Karpas-422 (cell line): ENCODE data around the gene PDE8B. TPM values are rescaled to one million over a fixed set of nuclear protein-coding genes. Genes with fewer than 3 reads are reported as not detected.

Experiments
- DNase-seq: peaks from one replicate; pipeline ENCODE4 v3.0.0-alpha.2; 2015
- H2AFZ ChIP-seq: fragments of 200-600 bp; sonication (generic); 2 replicates; pipeline ENCODE4 v1.6.1; 2014; ENCODE audit warnings: antibody characterized with exemption, low read length, mixed read lengths
- H3K27ac ChIP-seq: fragments of 200-600 bp; sonication (generic); 2 replicates; pipeline ENCODE4 v1.5.1; 2014; ENCODE audit warnings: mild to moderate bottlenecking, low read length, moderate library complexity
- H3K27me3 ChIP-seq: fragments of 200-600 bp; sonication (generic); 2 replicates; pipeline ENCODE4 v1.6.1; 2014; ENCODE audit warnings: low read length, mixed read lengths
- H3K36me3 ChIP-seq: fragments of 200-600 bp; sonication (generic); 2 replicates; pipeline ENCODE4 v1.6.1; 2014; ENCODE audit warnings: low read length, mixed read lengths; ENCODE audit not compliant: insufficient read depth
- H3K4me1 ChIP-seq: fragments of 200-600 bp; sonication (generic); 2 replicates; pipeline ENCODE4 v1.6.1; 2014; ENCODE audit warnings: mild to moderate bottlenecking, low read length, mixed read lengths
- H3K4me2 ChIP-seq: fragments of 200-600 bp; sonication (generic); 2 replicates; pipeline ENCODE4 v1.6.1; 2014; ENCODE audit warnings: low read length, low read depth, mild to moderate bottlenecking; ENCODE audit not compliant: poor library complexity, severe bottlenecking
- H3K4me3 ChIP-seq: fragments of 200-600 bp; sonication (generic); 2 replicates; pipeline ENCODE4 v1.5.1; 2014; ENCODE audit warnings: mild to moderate bottlenecking, antibody characterized with exemption, low read length, mixed read lengths
- H3K79me2 ChIP-seq: fragments of 200-600 bp; sonication (generic); 2 replicates; pipeline ENCODE4 v1.6.1; 2014; ENCODE audit warnings: mild to moderate bottlenecking, low read length, mixed read lengths
- H3K9ac ChIP-seq: fragments of 200-600 bp; sonication (generic); 2 replicates; pipeline ENCODE4 v1.6.0; 2014; ENCODE audit warnings: low read length
- H3K9me2 ChIP-seq: fragments of 200-600 bp; sonication (generic), shearing (Covaris generic); replicated peaks from 2 replicates; pipeline ENCODE4 v1.6.0; 2014; ENCODE audit warnings: mild to moderate bottlenecking, low read length, moderate library complexity; ENCODE audit not compliant: insufficient read depth
- H3K9me3 ChIP-seq: fragments of 300-700, 200-600 bp; sonication (generic); 2 replicates; pipeline ENCODE4 v1.6.1; 2014; ENCODE audit warnings: low read length, mixed read lengths
- H4K20me1 ChIP-seq: fragments of 200-600 bp; sonication (generic); 2 replicates; pipeline ENCODE4 v1.6.1; 2014; ENCODE audit warnings: mild to moderate bottlenecking, antibody characterized with exemption, low read length, low read depth; ENCODE audit not compliant: insufficient read depth
- total RNA-seq: library from RNA; depleted of rRNA; stranded (reverse); fragments of >200 nt; shearing (Covaris generic); gene quantifications from 2 replicates; pipeline ENCODE4 v1.2.3, GENCODE V29; 2014; ENCODE audit warnings: low replicate concordance

The PDE8B gene
- total RNA-seq, 1 experiment from 2014 or later, result 0.15 TPM

GRCh38 chr5:77306531-77306930, 96.1 kb downstream of the PDE8B start:
- H3K4me3 ChIP-seq, result no peak overlapping the region
- no peaks in the 10 kb centered on the region for H3K36me3 ChIP-seq
- no peaks in the 10 kb centered on the region for H3K79me2 ChIP-seq
- peaks cover 2% of the 10 kb centered on the region for H3K4me1 ChIP-seq
- no peaks in the 10 kb centered on the region for H4K20me1 ChIP-seq
- H3K4me2 ChIP-seq, result no peak overlapping the region
- no peak overlapping the region for H3K27ac ChIP-seq
- H2AFZ ChIP-seq, result no peak overlapping the region
- no peaks in the 10 kb centered on the region for H3K9me3 ChIP-seq
- no peak for DNase-seq
- no peaks in the 10 kb centered on the region for H3K27me3 ChIP-seq
- no peak overlapping the region for H3K9ac ChIP-seq
- H3K9me2 ChIP-seq, result no peaks in the 10 kb centered on the region

DNA sequence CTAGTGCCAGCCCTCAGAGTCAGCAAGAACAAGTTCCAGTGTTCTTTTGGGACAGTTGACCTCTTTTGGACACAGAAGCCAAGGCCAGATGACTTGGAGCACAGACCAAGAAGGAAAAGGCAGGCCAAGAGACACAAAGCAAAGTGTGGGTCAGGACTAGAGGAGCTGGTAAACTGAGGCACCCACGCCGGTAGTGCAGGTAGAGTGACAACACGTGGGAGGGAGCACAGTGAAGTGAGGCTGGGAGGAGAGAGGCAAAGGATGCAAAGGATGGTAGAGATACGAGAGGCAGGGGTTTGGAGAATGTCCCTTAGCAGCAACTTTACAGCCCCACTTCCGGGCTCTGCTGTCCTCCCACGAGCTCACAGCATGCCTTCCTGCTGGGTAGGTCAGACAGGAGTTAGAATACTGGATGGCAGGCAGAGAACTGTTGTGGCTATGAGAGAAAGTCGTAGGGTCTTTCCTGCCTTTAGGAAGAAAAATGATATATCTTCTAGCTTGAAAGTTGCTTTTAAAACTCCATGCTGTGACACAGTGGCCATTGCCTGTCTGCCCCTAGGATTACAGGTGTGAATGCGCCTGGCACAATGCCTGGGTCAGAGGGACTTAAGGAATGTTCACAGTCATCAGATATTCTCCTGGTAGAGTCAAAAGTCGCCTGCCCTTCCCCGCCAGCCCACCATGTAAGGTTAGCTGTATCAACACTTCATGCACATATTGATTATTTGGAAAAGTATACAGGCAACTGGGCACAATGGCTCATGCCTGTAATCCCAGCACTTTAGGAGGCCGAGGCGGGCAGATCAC, 97.9 kb downstream of the PDE8B start:
- Histone ChIP-seq H3K27ac (no peak overlapping the region), H3K79me2 (no peaks in the 10 kb centered on the region), H3K4me1 (no peaks in the 10 kb centered on the region), H4K20me1 (no peaks in the 10 kb centered on the region), H3K36me3 (no peaks in the 10 kb centered on the region), H3K4me3 (no peak overlapping the region), H3K9me2 (no peaks in the 10 kb centered on the region), H3K9me3 (no peaks in the 10 kb centered on the region), H3K27me3 (no peaks in the 10 kb centered on the region), H2AFZ (no peak overlapping the region), H3K4me2 (no peak overlapping the region), H3K9ac (no peak overlapping the region)
- DNase-seq, result no peak

- Histone ChIP-seq H3K79me2 (no peaks in the 10 kb centered on the region), H3K9me2 (no peaks in the 10 kb centered on the region), H3K4me2 (no peak overlapping the region), H3K4me3 (no peak overlapping the region), H3K27me3 (no peaks in the 10 kb centered on the region), H2AFZ (no peak overlapping the region), H3K9ac (no peak overlapping the region), H3K9me3 (no peaks in the 10 kb centered on the region), H4K20me1 (no peaks in the 10 kb centered on the region), H3K27ac (no peak overlapping the region), H3K36me3 (no peaks in the 10 kb centered on the region), H3K4me1 (no peaks in the 10 kb centered on the region)
- no peak for DNase-seq
Measured at GRCh38 chr5:77309140-77309539, 98.7 kb downstream of the PDE8B start.

- Histone ChIP-seq H3K9me2 (no peaks in the 10 kb centered on the region), H3K9ac (no peak overlapping the region), H3K4me3 (no peak overlapping the region), H2AFZ (no peak overlapping the region), H3K4me2 (no peak overlapping the region), H3K4me1 (no peaks in the 10 kb centered on the region), H3K27me3 (no peaks in the 10 kb centered on the region), H3K79me2 (no peaks in the 10 kb centered on the region), H3K36me3 (no peaks in the 10 kb centered on the region), H4K20me1 (no peaks in the 10 kb centered on the region), H3K9me3 (no peaks in the 10 kb centered on the region), H3K27ac (no peak overlapping the region)
- no peak for DNase-seq
Measured at GRCh38 chr5:77310494-77311213, 100.2 kb downstream of the PDE8B start.

DNA sequence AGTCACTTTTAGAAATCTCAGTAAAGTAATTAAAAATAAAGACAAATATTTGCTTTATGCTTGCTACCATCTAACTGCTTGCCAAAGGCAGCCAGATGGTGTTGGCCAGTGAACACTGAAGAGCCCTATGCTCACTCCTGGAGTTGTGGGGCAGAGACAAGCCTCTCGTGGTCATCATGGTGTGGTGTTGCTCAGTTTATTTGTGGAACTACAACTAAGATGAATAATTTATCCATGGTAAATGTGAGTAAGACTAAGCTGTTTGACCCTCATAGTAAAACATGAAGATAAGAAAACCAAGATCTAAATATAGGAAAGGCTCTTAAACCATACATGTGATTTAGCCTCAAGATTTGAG, 100.7 kb downstream of the PDE8B start:
- DNase-seq, result no peak
- H3K4me2 ChIP-seq, result no peak overlapping the region
- H3K9me2 ChIP-seq, result no peaks in the 10 kb centered on the region
- H3K4me3 ChIP-seq, result no peak overlapping the region
- H4K20me1 ChIP-seq, result no peaks in the 10 kb centered on the region
- no peaks in the 10 kb centered on the region for H3K27me3 ChIP-seq
- H3K4me1 ChIP-seq, result no peaks in the 10 kb centered on the region
- H3K79me2 ChIP-seq, result no peaks in the 10 kb centered on the region
- no peak overlapping the region for H3K27ac ChIP-seq
- H3K9ac ChIP-seq, result no peak overlapping the region
- H3K9me3 ChIP-seq, result no peaks in the 10 kb centered on the region
- no peaks in the 10 kb centered on the region for H3K36me3 ChIP-seq
- H2AFZ ChIP-seq, result no peak overlapping the region

DNA sequence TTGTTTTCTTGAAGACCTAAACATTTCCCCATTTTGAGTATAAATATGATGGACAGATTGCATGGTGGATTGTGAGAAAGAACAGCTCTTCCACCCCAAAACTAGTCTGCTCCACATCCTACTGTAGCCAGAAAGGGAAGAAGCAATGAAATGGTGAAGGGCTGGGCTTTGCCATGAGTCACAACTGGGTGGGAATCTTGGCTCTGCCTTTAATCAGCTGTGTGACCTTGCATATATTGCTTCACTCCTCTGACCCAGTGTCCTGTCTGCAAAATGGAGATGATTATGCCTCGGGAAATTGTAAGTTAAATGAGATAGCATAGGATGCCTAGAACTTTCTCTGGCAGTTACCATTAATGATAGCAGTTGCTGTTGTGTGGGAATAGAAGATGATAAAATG, 101.9 kb downstream of the PDE8B start:
- no peak overlapping the region for H3K9ac ChIP-seq
- no peaks in the 10 kb centered on the region for H3K4me1 ChIP-seq
- no peak overlapping the region for H3K4me3 ChIP-seq
- no peak overlapping the region for H3K4me2 ChIP-seq
- H3K79me2 ChIP-seq, result no peaks in the 10 kb centered on the region
- H3K36me3 ChIP-seq, result no peaks in the 10 kb centered on the region
- no peak overlapping the region for H2AFZ ChIP-seq
- DNase-seq, result no peak
- H3K9me2 ChIP-seq, result no peaks in the 10 kb centered on the region
- no peaks in the 10 kb centered on the region for H3K9me3 ChIP-seq
- no peak overlapping the region for H3K27ac ChIP-seq
- H4K20me1 ChIP-seq, result no peaks in the 10 kb centered on the region
- no peaks in the 10 kb centered on the region for H3K27me3 ChIP-seq

DNA sequence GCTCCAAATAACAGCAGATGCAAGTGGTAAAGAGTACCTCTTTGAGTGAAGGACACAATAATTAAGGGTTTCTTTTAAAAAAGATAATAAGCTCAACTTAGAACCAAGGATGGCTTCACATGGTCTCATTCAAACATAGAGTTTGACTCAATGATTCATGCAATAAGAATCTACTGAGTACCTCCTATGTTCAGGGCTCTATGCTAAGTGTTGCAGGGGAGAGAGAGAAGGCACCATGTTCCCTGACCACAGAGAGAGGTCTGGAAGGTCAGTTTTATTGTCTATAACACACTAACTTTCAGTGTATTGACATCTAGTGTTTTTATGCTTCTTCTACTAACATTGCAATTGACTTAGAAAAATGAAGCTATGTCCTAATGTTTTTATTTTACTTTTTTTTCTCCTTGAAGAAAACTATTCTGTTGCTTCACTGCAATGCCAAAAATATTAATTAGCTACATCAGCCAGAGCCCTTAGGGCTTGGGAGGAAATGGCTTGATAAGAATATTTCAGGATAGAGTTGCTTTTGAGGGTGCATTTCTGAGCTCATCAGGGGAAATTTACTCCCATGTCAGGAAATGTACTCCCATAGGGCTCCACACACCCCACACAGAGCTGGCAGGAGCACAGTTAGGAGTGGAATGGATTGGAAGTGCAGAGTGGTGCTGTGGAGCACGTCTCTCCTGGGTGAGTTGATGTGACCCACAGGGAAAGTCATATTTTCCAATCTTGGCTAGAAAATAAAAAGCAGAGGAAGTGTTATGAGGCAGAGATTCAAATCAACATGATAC, 106.6 kb downstream of the PDE8B start:
- Histone ChIP-seq H3K27me3 (no peaks in the 10 kb centered on the region), H2AFZ (no peak overlapping the region), H3K36me3 (no peaks in the 10 kb centered on the region), H4K20me1 (no peaks in the 10 kb centered on the region), H3K27ac (no peak overlapping the region), H3K9me3 (no peaks in the 10 kb centered on the region), H3K4me1 (no peaks in the 10 kb centered on the region), H3K4me3 (no peak overlapping the region), H3K9ac (no peak overlapping the region), H3K79me2 (no peaks in the 10 kb centered on the region), H3K9me2 (no peaks in the 10 kb centered on the region), H3K4me2 (no peak overlapping the region)
- no peak for DNase-seq

GRCh38 chr5:77318060-77318459, 107.6 kb downstream of the PDE8B start:
- Histone ChIP-seq H3K27ac (no peak overlapping the region), H3K9me3 (no peaks in the 10 kb centered on the region), H3K4me3 (no peak overlapping the region), H4K20me1 (no peaks in the 10 kb centered on the region), H3K36me3 (no peaks in the 10 kb centered on the region), H3K9ac (no peak overlapping the region), H3K9me2 (no peaks in the 10 kb centered on the region), H3K79me2 (no peaks in the 10 kb centered on the region), H3K27me3 (no peaks in the 10 kb centered on the region), H2AFZ (no peak overlapping the region), H3K4me1 (no peaks in the 10 kb centered on the region), H3K4me2 (no peak overlapping the region)
- DNase-seq, result no peak
